Activated CD4-positive, alpha-beta T cell treated with anti-CD3 and anti-CD28 coated beads for 36 hours (primary cell): ENCODE results near the gene NUCB2. TPM values are rescaled to one million over a fixed set of nuclear protein-coding genes. Genes with fewer than 3 reads are reported as not detected.

Experiments
- ATAC-seq: fragments of 200-7000 bp; cut with Tn5 transposase; one replicate; pipeline ENCODE4 v1.10.0; 2021; ENCODE audit warnings: mild to moderate bottlenecking, moderate library complexity
- CTCF ChIA-PET: fragments of 350-600 bp; sonication (Branson Sonifier 250); formaldehyde crosslinking; loops from one replicate; lab custom pipeline; 2021; ENCODE audit warnings: antibody characterized with exemption; lab: Charles Lee
- POLR2A ChIA-PET: fragments of 350-600 bp; sonication (Branson Sonifier 250); formaldehyde crosslinking; loops from one replicate; lab custom pipeline; 2021; ENCODE audit warnings: antibody characterized with exemption, inconsistent platforms; lab: Charles Lee
- DNase-seq: peaks from one replicate; pipeline ENCODE4 v3.0.0-alpha.2; 2020
- H3K27ac Mint-ChIP-seq: one replicate; pipeline ENCODE4 v1.8.0; 2021; ENCODE audit warnings: mixed read lengths
- H3K27me3 Mint-ChIP-seq: one replicate; pipeline ENCODE4 v1.8.0; 2021; ENCODE audit warnings: mixed read lengths
- H3K36me3 Mint-ChIP-seq: one replicate; pipeline ENCODE4 v1.8.0; 2021; ENCODE audit warnings: low read depth, mixed read lengths
- H3K4me1 Mint-ChIP-seq: one replicate; pipeline ENCODE4 v1.8.0; 2021; ENCODE audit warnings: mixed read lengths
- H3K4me3 Mint-ChIP-seq: one replicate; pipeline ENCODE4 v1.8.0; 2021; ENCODE audit warnings: mild to moderate bottlenecking, moderate library complexity, mixed read lengths
- H3K9me3 Mint-ChIP-seq: one replicate; pipeline ENCODE4 v1.8.0; 2021; ENCODE audit warnings: low read depth, mixed read lengths
- intact Hi-C, 2 experiments: fragments of 100-400 bp; cut with DNase I in 1 of 2; cut with micrococcal nuclease in 1 of 2; formaldehyde crosslinking; loops; one replicate each; pipeline versions ENCODE4 v1.14.2 to v1.15.1; 2022 to 2024; cut with DNase I, micrococcal nuclease
- total RNA-seq, 2 experiments: library from RNA; stranded (reverse); gene quantifications; one replicate each; pipeline ENCODE4 v1.2.3, GENCODE V29; 2021

Gene NUCB2
- total RNA-seq, 2 experiments from 2014 or later = 45.0 to 59.9 TPM

GRCh38 chr11:17268902-17269301 is 7.6 kb upstream of the NUCB2 start:
- Mint-ChIP-seq H3K27ac (no peak overlapping the region), H3K9me3 (no peaks in the 10 kb centered on the region), H3K4me1 (peaks cover 8% of the 10 kb centered on the region), H3K27me3 (peaks cover 4% of the 10 kb centered on the region), H3K36me3 (no peaks in the 10 kb centered on the region), H3K4me3 (no peak overlapping the region)
- ATAC-seq = no peak
- POLR2A ChIA-PET = no interaction called here
- intact Hi-C loops = no loop called here
- CTCF ChIA-PET = interaction anchor here (0.6 kb wide), 1 partner anchor 47 kb away, joined by 4 read pairs; no protein-coding TSS in a partner anchor
- no peak for DNase-seq

GRCh38 chr11:17272801-17273200 is 3.7 kb upstream of the NUCB2 start:
- intact Hi-C loops = loop anchor here in 1 of 2 experiments (10.0 kb wide), 1 partner anchor 832 kb away; the partner anchor contains the start of gene SAAL1
- POLR2A ChIA-PET = no interaction called here

GRCh38 chr11:17273211-17273610 is 3.3 kb upstream of the NUCB2 start:
- no peak for DNase-seq
- CTCF ChIA-PET = interaction anchor here (1.0 to 1.8 kb wide), 3 partner anchors 10 to 81 kb away, joined by 4 to 6 read pairs (median 5); no protein-coding TSS in a partner anchor
- H3K36me3 Mint-ChIP-seq = no peaks in the 10 kb centered on the region
- H3K27ac Mint-ChIP-seq = no peak overlapping the region
- intact Hi-C loops = loop anchor here in 1 of 2 experiments (10.0 kb wide), 1 partner anchor 832 kb away; the partner anchor contains the start of gene SAAL1
- no peaks in the 10 kb centered on the region for H3K9me3 Mint-ChIP-seq
- no peak for ATAC-seq
- no peak overlapping the region for H3K4me3 Mint-ChIP-seq
- POLR2A ChIA-PET = no interaction called here
- peaks cover 22% of the 10 kb centered on the region for H3K4me1 Mint-ChIP-seq
- no peaks in the 10 kb centered on the region for H3K27me3 Mint-ChIP-seq

More at GRCh38 chr11:17272801-17273200, 3.7 kb upstream of the NUCB2 start:
- H3K27me3 Mint-ChIP-seq = no peaks in the 10 kb centered on the region
- no peak overlapping the region for H3K27ac Mint-ChIP-seq
- peaks cover 21% of the 10 kb centered on the region for H3K4me1 Mint-ChIP-seq
- CTCF ChIA-PET = interaction anchor here (1.0 to 1.8 kb wide), 3 partner anchors 11 to 81 kb away, joined by 4 to 6 read pairs (median 5); no protein-coding TSS in a partner anchor
- no peaks in the 10 kb centered on the region for H3K36me3 Mint-ChIP-seq
- no peaks in the 10 kb centered on the region for H3K9me3 Mint-ChIP-seq
- no peak overlapping the region for H3K4me3 Mint-ChIP-seq
- no peak for DNase-seq
- ATAC-seq = no peak

GRCh38 chr11:17273668-17274282 is 2.8 kb upstream of the NUCB2 start:
- peak; percentile 47 for DNase-seq
- ATAC-seq = no peak
- CTCF ChIA-PET = interaction anchor here (1.0 to 1.8 kb wide), 3 partner anchors 10 to 80 kb away, joined by 4 to 6 read pairs (median 5); no protein-coding TSS in a partner anchor

GRCh38 chr11:17275400-17276235 is 921 bp upstream of the NUCB2 start:
- ChIA-PET CTCF (interaction anchor here (0.8 to 2.7 kb wide), 9 partner anchors 8 to 109 kb away, joined by 3 to 11 read pairs (median 4); no protein-coding TSS in a partner anchor), POLR2A (interaction anchor here (0.6 to 1.4 kb wide), 7 partner anchors 8 to 198 kb away, joined by 3 to 8 read pairs (median 4); partner anchors contain the start of genes PIK3C2A and RPS13)
- Mint-ChIP-seq H3K36me3 (no peaks in the 10 kb centered on the region), H3K27me3 (no peaks in the 10 kb centered on the region), H3K27ac (peak overlapping the region; percentile 96), H3K9me3 (no peaks in the 10 kb centered on the region), H3K4me3 (peak overlapping the region; percentile 75), H3K4me1 (peaks cover 30% of the 10 kb centered on the region)
- intact Hi-C loops = loop anchor here (1.0 to 10.0 kb wide), 13 partner anchors 23 to 829 kb away; partner anchors contain the start of genes C11orf58 (in 1 of the 2), NCR3LG1 (in 1 of the 2), RPS13 (in 1 of the 2) and SAAL1 (in 1 of the 2)
- ATAC-seq (no peak), DNase-seq (peak; percentile 31)

More at GRCh38 chr11:17273668-17274282, 2.8 kb upstream of the NUCB2 start:
- H3K4me3 Mint-ChIP-seq = no peak overlapping the region
- H3K36me3 Mint-ChIP-seq = no peaks in the 10 kb centered on the region
- H3K4me1 Mint-ChIP-seq = peaks cover 25% of the 10 kb centered on the region
- POLR2A ChIA-PET = no interaction called here
- H3K27ac Mint-ChIP-seq = no peak overlapping the region
- H3K9me3 Mint-ChIP-seq = no peaks in the 10 kb centered on the region
- H3K27me3 Mint-ChIP-seq = no peaks in the 10 kb centered on the region
- intact Hi-C loops = loop anchor here in 1 of 2 experiments (10.0 kb wide), 1 partner anchor 831 kb away; the partner anchor contains the start of gene SAAL1

GRCh38 chr11:17277024-17277584 is 565 bp downstream of the NUCB2 start:
- ATAC-seq (peak; percentile 53), DNase-seq (peak; percentile 67)
- Mint-ChIP-seq H3K27me3 (no peaks in the 10 kb centered on the region), H3K36me3 (peaks cover 3% of the 10 kb centered on the region), H3K27ac (peak overlapping the region; percentile 96), H3K9me3 (no peaks in the 10 kb centered on the region), H3K4me3 (peak overlapping the region; percentile 75), H3K4me1 (peaks cover 39% of the 10 kb centered on the region)
- intact Hi-C loops = loop anchor here (1.0 to 10.0 kb wide), 7 partner anchors 21 to 828 kb away; partner anchors contain the start of genes C11orf58 (in 1 of the 2), NCR3LG1 (in 1 of the 2) and SAAL1 (in 1 of the 2)
- POLR2A ChIA-PET = interaction anchor here (0.6 to 1.4 kb wide), 5 partner anchors 9 to 222 kb away, joined by 3 to 8 read pairs (median 6); no protein-coding TSS in a partner anchor
- CTCF ChIA-PET = interaction anchor here (0.6 to 2.7 kb wide), 5 partner anchors 12 to 77 kb away, joined by 3 to 11 read pairs (median 4); no protein-coding TSS in a partner anchor

GRCh38 chr11:17280494-17281127 is 4.1 kb downstream of the NUCB2 start:
- Mint-ChIP-seq H3K27me3 (no peaks in the 10 kb centered on the region), H3K36me3 (peaks cover 8% of the 10 kb centered on the region), H3K4me1 (peaks cover 53% of the 10 kb centered on the region), H3K9me3 (no peaks in the 10 kb centered on the region), H3K27ac (peak overlapping the region; percentile 83), H3K4me3 (peak overlapping the region; percentile 38)
- ChIA-PET CTCF (interaction anchor here (0.7 to 1.7 kb wide), 6 partner anchors 9 to 51 kb away, joined by 3 to 6 read pairs (median 4); no protein-coding TSS in a partner anchor), POLR2A (no interaction called here)
- no peak for ATAC-seq
- DNase-seq = no peak
- intact Hi-C loops = no loop called here

- CTCF ChIA-PET = interaction anchor here (0.7 to 1.7 kb wide), 3 partner anchors 10 to 33 kb away, joined by 3 to 4 read pairs (median 3); no protein-coding TSS in a partner anchor
- Mint-ChIP-seq H3K27ac (peak overlapping the region; percentile 23), H3K9me3 (no peaks in the 10 kb centered on the region), H3K4me3 (no peak overlapping the region), H3K36me3 (peaks cover 22% of the 10 kb centered on the region), H3K4me1 (peaks cover 44% of the 10 kb centered on the region), H3K27me3 (no peaks in the 10 kb centered on the region)
- POLR2A ChIA-PET = interaction anchor here (1.2 kb wide), 1 partner anchor 10 kb away, joined by 6 read pairs; the partner anchor contains the start of gene NUCB2
- ATAC-seq (no peak), DNase-seq (no peak)
- intact Hi-C loops = no loop called here
These were observed 9.8 kb downstream of the NUCB2 start for GRCh38 chr11:17286332-17286731.

GRCh38 chr11:17287058-17287457 is 10.5 kb downstream of the NUCB2 start:
- no peak for ATAC-seq
- peaks cover 20% of the 10 kb centered on the region for H3K36me3 Mint-ChIP-seq
- CTCF ChIA-PET = interaction anchor here (1.2 kb wide), 1 partner anchor 57 kb away, joined by 3 read pairs; no protein-coding TSS in a partner anchor
- POLR2A ChIA-PET = no interaction called here
- intact Hi-C loops = no loop called here
- H3K4me3 Mint-ChIP-seq = no peak overlapping the region
- no peak for DNase-seq
- peaks cover 40% of the 10 kb centered on the region for H3K4me1 Mint-ChIP-seq
- peak overlapping the region; percentile 33 for H3K27ac Mint-ChIP-seq
- H3K9me3 Mint-ChIP-seq = no peaks in the 10 kb centered on the region
- no peaks in the 10 kb centered on the region for H3K27me3 Mint-ChIP-seq

- CTCF ChIA-PET = interaction anchor here (0.8 to 1.0 kb wide), 2 partner anchors 12 to 41 kb away, joined by 3 to 6 read pairs; no protein-coding TSS in a partner anchor
- no peak overlapping the region for H3K4me3 Mint-ChIP-seq
- intact Hi-C loops = no loop called here
- POLR2A ChIA-PET = interaction anchor here (0.6 kb wide), 1 partner anchor 214 kb away, joined by 3 read pairs; no protein-coding TSS in a partner anchor
- H3K36me3 Mint-ChIP-seq = peaks cover 14% of the 10 kb centered on the region
- no peaks in the 10 kb centered on the region for H3K27me3 Mint-ChIP-seq
- peaks cover 32% of the 10 kb centered on the region for H3K4me1 Mint-ChIP-seq
- no peak for ATAC-seq
- no peak overlapping the region for H3K27ac Mint-ChIP-seq
- no peaks in the 10 kb centered on the region for H3K9me3 Mint-ChIP-seq
- no peak for DNase-seq
These were observed 15.2 kb downstream of the NUCB2 start for GRCh38 chr11:17291710-17292109.
